ENCODE measurements around the gene PDE4A.
"Not testable (repeated sequence)": the region's sequence is repeated elsewhere in the genome, so short reads cannot be mapped to it uniquely, and the experiment has no call there.

The PDE4A gene

DNA sequence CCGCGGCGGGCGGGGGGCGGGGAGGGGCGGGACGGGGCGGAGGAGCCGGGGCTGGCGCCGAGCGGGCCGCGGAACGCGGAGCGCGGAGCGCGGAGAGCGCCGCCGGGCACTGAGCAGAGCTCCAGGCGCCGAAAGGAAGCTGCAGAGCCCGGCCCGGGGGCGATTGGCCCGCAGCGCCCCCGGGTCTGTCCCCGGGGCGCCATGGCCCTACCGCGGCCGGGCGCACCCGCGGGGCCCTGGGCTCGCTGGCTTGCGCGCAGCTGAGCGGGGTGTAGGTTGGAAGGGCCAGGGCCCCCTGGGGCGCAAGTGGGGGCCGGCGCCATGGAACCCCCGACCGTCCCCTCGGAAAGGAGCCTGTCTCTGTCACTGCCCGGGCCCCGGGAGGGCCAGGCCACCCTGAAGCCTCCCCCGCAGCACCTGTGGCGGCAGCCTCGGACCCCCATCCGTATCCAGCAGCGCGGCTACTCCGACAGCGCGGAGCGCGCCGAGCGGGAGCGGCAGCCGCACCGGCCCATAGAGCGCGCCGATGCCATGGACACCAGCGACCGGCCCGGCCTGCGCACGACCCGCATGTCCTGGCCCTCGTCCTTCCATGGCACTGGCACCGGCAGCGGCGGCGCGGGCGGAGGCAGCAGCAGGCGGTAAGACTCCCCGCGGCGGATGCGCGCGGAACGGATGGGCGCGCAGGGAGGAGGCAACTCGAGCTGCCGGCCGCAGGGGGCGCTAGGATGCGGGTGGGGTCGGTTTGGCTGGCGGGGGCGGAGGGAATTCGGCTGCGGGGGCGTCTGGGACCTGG, at the start of gene PDE4A:
Gene PDE4A (plus strand): TSS at position 95 of the 796 bp plus-strand sequence. CDS start 227 bp downstream, at position 322.
- no peak for DNase-seq

GRCh38 chr19:10372690-10373089, 47.6 kb upstream of the PDE4A start:
- DNase-seq, result no peak

- no peak for DNase-seq
These were observed 45.4 kb upstream of the PDE4A start for GRCh38 chr19:10374931-10375330.

DNA sequence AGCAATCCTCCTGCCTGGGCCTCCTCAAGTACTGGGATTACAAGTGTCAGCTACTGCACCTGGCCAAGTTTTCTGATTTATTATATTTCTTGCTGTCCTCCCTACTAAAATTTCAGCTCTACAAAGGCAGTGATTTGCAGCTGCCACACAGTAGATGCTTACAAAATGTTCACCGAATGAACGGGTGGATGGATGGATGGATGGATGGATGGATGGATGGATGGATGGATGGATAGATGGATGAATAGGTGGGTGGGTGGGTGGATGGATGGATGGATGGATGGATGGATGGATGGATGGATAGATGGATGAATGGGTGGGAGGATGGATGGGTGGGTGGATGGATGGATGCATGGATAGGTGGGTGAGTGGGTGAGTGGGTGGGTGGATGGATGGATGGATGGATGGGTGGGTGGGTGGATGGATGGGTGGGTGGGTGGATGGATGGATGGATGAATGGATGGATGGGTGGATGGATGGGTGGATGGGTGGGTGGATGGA, 43.1 kb upstream of the PDE4A start:
- not testable (repeated sequence) for DNase-seq

DNA sequence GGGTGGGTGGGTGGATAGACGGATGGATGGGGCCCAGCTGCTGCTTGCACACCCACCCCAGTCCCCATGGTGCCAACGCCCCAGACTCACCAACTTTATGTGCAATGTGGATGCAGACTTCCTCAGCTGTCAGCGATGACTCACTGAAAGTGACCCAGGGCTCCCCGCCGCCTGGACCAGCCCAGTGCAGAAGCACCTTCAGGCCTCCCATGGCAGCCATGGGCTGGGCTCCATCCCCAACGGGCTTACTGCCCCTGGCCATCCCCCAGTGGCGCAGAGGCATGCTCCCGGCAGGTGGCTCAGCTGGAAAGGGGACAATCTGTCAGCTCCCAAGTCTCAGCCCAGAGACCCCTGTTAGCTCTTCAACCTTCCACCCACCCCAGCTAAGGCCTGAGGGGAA, 42.2 kb upstream of the PDE4A start:
- no peak for DNase-seq

DNA sequence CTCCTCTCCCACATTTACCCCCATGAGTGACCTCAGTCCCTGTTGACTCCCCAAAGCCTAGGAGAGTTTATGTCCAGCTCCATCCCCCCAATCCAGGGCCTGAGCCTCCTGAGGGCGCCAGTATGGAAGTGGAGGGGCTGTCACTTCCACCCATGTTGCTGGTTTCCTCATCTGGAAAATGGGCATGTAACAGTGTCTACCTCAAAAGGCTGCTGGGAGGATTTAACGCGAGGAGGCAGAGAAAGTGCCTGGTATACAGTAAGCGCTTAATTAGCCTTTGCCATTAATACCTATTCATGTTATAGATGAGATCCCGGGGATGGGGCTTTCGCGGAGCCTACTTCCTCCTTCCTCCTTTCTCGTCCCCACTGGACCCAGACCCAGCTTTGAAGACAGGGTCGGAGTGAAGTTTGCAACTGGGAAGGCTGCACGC, 40.4 kb upstream of the PDE4A start:
- no peak for DNase-seq

DNA sequence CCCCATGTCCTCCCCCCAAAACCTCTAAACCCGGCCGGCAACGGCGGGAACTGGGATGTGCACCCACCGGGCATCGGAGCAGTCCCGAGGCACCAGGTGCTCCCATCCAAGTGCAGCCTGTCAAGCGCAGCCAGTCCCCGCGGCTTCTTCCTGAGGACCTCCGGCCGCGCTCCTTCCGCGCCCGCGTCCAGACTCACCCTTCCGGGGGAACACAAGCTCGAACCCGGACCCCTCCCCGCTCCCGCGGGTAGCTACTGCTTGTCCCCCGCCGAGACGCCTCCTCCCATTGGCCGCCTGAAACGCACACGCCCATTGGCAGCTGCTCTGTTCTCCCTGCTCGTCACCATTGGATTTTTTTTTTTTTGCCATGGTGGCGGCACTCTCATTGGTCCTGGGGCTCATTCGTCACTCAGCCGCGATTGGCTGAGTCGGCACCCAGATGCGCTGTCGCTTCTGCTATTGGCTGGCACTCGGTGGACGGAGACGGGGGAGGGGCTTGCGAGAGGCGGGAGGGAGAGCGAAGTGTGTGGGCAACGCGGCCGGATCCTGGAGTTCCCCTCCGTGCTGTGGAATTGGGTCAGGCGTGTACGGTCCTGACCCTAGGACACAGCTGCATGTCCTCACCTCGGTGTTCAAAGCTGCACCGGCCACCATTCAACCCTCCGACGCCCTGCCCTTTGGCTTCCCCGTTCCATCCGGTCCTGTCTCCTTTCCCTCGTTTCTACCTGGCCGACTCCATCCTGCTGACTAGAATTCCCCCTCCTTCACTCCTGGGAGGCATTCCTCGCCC, 39.8 kb upstream of the PDE4A start, which contains the start of gene TYK2:
Gene TYK2 (minus strand): TSS at position 260 of the 790 bp plus-strand sequence. CDS start 2,166 bp downstream, outside the sequence.
- DNase-seq, result peak; percentile 98

DNA sequence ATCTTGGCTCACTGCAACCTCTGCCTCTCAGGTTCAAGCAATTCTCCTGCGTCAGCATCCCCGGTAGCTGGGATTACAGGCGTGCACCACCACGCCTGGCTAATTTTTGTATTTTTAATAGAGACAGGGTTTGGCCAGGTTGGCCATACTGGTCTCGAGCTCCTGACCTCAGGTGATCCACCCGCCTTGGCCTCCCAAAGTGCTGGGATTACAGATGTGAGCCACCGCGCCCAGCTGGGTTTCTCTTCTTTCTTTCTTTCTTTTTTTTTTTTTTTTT, 37.2 kb upstream of the PDE4A start:
- not testable (repeated sequence) for DNase-seq

DNA sequence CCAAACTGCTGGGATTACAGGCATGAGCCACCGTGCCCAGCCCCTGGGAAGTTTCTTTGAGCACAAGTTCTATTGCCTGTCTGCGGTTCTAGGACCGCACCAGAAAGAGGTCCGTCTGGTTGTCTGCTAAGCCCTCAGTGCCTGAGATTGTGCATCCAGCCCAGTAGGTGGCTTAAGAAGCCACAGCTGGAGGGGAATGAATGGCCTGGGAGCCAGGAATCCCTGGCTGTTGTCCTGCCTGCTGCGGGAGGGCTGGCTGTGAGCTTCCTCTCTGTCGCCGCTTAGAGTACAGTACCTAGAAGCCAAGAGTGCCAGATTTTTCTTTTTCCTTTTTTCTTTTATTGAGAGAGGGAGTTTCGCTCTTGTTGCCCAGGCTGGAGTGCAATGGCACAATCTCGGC, 35.8 kb upstream of the PDE4A start:
- no peak for DNase-seq

DNA sequence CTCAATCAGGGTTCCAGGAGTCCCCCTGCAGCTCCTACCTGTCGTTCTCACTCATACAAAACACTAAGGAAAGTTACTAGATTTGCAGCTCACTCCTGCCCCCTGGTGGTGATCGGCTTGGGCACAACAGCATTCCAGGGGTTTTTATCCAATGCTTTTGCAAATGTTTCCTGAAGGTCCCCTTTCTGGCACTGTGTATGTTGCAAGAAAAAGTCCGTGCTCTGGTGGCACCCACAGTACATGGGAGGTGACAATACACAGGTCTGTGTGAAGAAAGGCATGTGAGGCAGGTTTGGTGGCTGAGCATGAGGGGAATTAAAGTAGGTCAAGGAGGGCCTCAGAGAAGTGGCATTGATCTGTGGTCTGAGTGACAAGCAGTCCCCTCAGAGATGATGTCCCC, 31.4 kb upstream of the PDE4A start:
- peak; percentile 72 for DNase-seq

DNA sequence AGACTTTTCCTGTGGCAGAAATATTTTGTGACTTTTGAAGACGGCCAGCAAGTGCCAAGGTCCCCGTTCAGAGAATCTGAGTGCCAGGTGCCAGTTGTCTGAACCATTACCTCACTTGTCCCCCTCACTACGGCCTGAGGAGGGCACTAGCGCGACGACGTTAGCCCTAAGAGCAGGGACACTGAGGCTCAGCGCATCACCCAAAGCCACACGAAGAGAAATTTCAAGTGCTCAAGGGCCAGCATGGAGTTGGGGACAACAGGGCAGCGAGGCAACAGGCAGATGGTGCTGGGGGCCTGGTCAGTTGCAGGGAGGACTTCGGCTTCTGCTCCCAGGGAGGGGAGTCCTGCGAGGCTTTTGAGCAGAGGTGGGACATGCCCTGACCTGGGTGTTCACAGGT, 30.5 kb upstream of the PDE4A start:
- DNase-seq, result no peak

GRCh38 chr19:10390652-10391286, 29.6 kb upstream of the PDE4A start:
- peak; percentile 71 for DNase-seq

DNA sequence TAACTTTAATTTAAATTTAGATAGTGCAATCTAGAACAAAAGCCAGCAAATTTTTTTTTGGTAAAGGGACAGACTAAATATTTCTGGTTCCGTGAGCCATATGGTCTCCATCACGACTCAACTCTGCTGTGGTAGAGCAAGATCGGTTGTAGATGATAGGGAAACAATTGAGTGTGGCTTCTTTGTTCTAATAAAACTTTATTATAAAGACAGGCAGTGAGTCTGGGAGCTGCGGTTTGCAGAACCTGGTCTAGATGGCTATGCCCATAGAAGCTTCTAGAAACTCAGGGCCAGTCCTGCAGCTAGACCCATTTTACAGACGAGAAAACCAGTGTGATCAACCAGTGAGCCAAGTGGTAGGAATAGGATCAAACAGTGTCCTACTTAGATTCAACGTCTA, 28.2 kb upstream of the PDE4A start:
- no peak for DNase-seq

DNA sequence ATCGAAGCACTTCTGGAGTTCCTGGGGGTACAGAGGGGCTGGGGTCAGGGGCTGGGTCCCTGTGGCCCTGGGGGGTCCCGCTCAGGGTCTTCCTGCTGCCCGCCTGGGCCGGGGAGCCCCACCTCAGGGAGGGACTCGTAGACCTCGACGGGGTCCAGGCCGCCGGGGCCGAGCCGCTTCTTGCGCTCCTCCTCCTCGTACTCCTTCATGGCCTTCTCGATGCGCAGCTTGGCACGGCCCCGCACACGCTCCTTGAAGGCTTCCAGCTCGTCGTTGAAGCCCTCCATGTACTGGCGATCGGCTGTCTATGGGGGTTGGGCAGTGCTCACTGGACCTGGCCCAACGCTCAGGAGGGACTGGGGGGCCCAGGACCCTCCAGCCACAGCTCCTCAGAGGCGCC, 27.2 kb upstream of the PDE4A start:
- DNase-seq, result no peak

DNA sequence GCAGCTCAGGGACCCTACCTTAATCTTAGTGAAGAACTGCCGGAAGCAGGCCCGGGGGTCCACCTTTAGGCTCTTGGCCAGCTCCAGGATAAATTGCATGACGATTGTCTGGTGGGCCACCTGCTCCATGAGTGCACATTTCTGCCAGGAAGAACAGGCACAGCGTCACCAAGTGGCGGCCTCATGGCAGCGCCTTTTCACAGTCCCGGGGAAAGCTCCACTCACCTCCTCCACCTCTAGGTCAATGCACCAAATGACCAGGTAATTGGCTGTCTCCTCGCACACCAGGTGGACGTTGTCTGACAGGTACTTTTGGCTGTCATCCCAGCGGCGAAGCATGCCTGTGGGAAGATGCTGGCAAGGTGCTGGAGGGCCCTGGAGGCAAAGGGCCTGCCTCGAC, 25.3 kb upstream of the PDE4A start:
- DNase-seq, result no peak

DNA sequence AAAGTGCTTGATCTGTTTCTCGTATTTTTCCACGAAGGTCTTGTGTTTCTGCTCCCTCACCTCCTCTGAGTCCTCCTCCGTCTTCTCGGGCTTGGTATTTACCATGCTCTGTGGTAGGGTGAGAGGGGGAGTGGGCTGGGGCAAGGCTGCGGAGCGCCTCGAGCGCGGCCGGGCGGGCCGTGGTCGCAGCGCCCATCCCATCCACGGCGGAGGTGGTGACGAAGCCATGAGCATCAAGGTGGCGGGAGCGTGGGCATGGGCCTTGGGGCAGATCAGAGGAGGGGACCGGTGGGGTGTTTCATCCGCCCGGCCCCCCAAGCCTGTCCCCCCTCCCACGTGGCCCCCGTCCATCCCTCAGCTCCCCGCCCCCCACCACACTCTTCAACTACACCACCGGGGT, 24.9 kb upstream of the PDE4A start:
- DNase-seq, result no peak

GRCh38 chr19:10395917-10396316, 24.4 kb upstream of the PDE4A start:
- DNase-seq, result no peak

GRCh38 chr19:10398819-10399218, 21.5 kb upstream of the PDE4A start:
- DNase-seq, result no peak

DNA sequence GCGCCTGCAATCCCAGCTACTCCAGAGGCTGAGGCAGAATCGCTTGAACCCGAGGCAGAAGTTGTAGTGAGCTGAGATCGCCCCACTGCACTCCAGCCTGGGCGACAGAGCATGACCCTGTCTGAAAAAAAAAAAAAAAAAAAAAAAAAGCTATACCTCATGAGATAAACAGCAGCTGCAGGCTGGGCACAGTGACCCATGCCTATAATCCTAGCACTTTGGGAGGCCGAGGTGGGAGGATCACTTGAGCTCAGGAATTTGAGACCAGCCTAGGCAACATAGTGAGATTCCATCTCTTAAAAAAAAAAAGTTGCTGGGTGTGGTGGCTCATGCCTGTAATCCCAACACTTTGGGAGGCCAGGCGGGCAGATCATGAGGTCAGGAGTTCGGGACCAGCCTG, 21.0 kb upstream of the PDE4A start:
- DNase-seq, result not testable (repeated sequence)

DNA sequence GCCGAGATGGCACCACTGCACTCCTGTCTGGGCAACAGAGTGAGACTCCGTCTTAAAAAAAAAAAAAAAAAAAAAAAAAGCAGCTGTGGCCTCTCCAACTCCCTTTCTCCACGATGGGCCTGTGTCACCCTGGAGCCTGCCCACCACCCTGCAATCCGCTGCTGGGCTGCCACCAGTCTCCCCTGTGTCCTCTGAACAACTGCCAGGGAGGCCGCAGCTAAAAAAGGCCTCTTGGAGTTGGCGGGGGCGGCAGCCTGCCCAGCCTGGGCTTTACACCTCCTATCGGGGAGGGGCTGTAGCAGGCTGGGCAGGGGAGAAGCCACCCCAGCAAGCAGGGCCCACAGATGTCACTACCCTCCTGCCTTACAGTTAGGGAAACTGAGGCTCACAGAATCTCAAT, 20.5 kb upstream of the PDE4A start:
- DNase-seq, result no peak

DNA sequence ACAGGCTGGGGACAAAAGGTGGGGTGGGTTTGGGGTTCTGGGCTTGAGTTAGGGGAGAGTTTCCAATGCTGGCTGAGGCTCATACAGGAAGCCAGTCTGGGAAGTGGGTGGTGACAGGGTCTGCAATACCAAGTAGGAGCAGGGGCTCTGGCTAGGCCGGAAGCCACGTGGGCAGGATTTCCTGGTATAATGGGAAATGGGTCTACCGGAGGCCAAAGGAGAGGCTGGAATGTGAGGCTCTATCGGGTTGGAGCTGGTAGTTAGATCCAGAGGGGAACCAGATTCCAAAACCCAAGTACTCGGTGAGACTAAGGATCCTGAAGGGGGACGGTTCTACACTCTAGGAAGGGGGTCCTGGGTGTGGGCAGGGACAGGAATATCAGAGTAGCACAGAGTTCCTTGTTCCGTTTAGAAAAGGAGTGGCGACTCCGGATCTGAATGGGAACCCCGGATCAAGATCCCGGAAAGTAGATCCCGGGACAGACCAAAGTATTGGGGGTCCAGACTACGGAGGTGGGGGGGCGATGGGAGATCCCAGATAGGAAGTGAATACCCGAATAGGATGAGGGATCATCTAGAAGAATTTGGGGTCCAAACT, 17.8 kb upstream of the PDE4A start:
- no peak for DNase-seq

DNA sequence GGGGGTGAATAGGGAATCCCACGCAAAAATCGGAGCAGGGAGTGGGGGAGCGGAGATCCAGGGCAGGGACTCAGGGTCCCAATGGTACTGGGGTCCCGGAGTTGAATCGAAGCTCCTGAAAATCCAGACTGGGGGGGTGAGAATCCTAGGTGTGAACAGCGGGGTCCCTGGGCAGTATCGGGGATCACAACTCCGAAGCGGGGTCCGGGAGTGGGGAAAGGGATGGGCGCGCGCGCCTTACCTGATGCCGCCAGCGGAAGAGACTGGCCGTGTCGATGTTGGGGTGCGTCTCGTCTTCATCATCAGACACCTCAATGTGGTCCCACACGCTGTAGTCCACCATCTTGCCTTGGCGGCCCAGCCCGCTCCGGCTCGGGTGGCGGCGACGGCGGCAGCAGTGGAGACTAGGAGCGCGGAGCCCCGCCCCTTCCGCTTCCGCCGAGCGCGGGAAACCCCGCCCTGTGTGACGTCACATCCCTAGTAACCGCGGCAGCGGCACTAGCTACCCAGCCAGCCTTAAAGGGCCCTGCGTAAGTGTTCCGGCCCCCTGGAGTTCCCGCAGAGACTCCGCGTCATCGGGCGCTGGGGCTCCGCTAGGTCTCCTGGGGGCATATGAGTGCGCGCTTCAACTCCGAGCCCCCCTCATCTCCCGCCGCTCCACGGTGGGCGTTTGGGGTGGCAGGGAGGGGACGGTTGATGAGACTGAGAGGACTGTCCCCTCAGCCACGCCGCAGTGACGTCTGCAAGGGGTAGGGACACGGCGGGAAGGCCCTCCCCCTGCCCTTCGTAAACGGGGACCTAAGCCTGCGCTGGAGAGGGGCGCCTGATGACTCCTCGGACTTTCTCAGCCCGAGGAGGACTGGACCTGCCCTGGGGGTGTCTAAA, 17.0 kb upstream of the PDE4A start, which contains the start of gene CDC37:
Gene CDC37 (minus strand): TSS at position 406 of the 885 bp plus-strand sequence. CDS start 63 bp downstream, at position 343.
- peak; percentile 92 for DNase-seq
